ENCODE data around the gene CSF2RB.

CSF2RB gene

DNA sequence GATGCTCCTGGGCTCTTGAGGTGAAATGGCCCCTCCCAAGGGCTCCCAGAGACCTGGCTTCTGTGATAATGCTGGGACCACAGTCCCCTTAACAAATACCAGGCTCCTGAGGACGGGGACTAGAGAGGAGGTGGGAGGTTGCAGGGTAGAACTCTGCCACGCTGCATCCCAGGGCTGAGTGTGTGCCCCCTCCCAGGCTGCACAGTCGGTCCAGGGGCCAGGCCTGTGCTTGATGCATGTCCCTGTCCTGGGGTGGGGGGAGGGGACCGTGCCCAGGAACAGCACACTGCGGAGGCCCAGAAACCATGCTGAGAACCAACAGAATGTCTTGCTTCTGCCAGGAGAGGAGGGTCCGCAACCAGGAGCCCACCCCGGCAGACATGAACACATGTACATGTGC lies 9.3 kb downstream of the CSF2RB start:
- DNase-seq, result no peak

- DNase-seq, result no peak
Observed at GRCh38 chr22:36923131-36923788, 9.8 kb downstream of the CSF2RB start.

DNA sequence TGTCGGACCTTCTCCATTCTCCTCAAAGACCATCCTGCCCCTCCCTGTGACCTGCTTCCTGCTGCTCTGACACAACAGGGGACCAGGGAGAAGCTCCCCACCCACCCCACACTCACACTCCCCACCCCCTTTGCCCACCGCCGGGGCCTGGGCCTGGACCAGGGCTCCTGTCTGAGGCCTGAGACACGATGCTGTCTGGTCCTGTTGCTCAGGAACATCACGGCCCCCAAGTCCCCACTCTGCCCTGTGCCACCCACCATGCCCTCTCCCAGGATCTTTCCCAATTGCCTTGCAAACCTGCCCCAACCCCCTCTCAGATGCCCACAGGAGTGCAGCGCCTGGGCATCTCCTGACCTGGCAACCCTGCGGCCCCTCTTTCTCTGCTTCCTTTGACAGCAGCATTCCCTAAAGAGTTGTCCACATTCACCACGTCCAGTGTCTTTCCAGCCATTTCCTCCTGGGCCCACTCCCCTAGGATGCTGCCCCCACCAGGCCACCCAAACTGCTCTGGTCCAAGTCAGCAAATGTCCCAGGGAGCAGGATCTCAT lies 10.8 kb downstream of the CSF2RB start:
- DNase-seq, result no peak

- no peak for DNase-seq
Observed at GRCh38 chr22:36925388-36926290, 12.2 kb downstream of the CSF2RB start.

GRCh38 chr22:36926309-36926708 lies 12.9 kb downstream of the CSF2RB start:
- no peak for DNase-seq

- DNase-seq, result no peak
Observed at GRCh38 chr22:36926721-36927435, 13.4 kb downstream of the CSF2RB start.

DNA sequence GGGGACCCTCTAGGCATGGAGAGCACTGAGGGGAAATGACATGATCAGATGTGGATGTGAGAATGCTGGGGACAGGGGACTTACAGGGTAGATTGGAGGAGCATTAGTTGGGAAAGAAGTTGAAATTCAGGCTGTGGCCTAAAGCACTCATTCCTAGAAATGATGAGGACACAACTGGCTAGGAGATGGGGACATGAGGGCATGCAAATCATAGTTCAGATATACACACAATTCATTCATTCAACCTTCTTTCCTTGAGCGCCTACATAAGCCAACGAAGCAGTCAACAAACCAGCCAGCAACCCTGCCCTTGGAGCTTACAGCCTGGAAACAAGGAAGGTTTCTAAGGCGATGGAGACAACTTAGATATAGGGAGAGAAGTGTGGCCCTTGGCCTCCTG lies 14.2 kb downstream of the CSF2RB start:
- DNase-seq, result no peak

DNA sequence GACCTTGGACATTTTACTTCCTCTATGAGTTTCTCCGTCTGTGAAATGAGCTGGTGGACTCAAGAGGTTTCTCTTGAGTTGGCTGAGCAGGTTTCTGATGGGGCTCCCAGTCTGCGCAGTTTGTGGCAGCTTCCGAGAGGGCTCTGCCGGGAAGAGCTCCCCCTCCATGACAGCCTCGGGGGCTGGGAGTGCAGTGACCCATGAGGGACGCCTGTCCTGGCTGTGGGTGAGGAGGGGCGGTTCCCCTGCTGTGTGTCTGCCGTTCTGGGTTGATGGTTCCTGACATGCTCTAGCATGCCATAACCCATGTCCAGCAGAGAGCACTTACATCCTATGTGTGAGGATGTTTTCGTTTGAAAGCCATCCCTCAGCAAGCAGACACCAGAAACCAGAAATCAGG lies 14.8 kb downstream of the CSF2RB start:
- no peak for DNase-seq

DNA sequence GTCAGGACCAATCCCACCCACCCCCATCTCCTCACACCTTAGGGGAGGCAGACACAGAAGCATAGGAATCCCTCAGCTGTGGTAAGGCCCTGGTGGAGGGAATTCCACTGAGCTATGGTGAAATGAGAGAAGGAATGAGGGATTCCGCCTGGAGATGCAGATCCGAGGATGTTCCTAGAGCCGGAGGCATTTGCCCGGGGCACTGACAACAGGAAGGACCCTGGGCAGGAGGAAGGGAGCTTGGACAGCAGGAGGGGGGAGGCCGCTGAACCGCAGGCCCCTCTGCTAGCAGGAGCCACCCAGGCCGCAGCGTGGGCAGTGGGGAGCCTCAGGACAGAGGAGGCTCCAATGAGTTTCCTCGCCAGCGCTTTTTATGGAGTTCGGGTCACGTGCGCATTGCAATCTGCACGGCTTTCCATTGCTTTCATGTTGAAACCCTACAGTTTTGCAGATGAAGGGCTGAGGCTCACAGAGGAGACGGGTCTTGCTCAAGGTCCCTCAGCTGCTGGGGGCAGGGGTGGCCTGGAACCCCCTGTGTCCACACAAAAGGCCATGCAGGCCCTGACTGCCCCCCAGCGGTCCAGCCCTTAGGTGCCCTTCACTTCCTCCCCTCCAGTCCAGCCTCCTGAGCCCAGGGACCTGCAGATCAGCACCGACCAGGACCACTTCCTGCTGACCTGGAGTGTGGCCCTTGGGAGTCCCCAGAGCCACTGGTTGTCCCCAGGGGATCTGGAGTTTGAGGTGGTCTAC lies 15.5 kb downstream of the CSF2RB start:
- no peak for DNase-seq

DNA sequence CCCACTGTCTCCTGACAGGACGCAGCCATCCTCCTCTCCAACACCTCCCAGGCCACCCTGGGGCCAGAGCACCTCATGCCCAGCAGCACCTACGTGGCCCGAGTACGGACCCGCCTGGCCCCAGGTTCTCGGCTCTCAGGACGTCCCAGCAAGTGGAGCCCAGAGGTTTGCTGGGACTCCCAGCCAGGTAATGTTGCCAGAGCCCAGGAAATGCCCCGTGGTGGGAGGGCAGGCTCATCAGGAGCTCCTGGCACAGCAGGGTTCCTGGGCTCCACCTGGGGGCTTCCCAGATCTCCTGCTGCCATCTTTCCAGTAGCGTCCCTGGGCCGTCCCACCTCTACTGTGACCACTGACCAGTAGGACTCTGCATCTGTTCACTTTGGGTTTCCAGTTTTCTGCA lies 16.2 kb downstream of the CSF2RB start:
- DNase-seq, result no peak

DNA sequence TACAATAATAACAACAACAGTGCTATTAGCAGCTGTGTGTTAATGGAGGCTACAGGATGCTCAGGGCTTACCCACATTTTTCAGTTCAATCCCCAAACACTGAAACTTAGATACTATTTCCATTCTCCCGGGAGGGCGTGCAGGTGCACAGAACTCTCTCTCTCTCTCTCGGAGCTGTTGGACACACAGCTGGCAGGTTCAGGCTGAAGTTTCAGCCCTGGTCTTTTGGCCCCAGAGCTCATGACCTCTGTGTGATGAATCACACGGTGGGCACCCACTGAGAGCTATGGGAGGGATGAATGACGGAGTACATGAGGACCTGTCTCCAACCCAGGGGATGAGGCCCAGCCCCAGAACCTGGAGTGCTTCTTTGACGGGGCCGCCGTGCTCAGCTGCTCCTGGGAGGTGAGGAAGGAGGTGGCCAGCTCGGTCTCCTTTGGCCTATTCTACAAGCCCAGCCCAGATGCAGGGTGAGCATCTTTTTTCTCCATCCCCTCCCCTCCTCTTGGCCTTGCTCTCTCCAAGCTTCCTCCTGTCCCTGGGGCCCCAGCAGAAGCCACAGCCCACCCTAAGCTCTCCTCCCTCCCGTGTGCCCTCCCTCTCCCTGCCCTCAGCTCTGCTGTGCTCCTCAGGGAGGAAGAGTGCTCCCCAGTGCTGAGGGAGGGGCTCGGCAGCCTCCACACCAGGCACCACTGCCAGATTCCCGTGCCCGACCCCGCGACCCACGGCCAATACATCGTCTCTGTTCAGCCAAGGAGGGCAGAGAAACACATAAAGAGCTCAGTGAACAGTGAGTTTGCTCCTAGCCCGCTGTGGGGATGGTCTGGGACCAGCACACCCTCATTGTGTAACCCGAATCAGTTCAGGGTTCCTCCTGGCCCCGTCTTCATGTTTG lies 16.9 kb downstream of the CSF2RB start:
- DNase-seq, result no peak

GRCh38 chr22:36931446-36931845 lies 18.0 kb downstream of the CSF2RB start:
- DNase-seq, result no peak

- DNase-seq, result no peak
Observed at GRCh38 chr22:36933629-36934417, 20.4 kb downstream of the CSF2RB start.

DNA sequence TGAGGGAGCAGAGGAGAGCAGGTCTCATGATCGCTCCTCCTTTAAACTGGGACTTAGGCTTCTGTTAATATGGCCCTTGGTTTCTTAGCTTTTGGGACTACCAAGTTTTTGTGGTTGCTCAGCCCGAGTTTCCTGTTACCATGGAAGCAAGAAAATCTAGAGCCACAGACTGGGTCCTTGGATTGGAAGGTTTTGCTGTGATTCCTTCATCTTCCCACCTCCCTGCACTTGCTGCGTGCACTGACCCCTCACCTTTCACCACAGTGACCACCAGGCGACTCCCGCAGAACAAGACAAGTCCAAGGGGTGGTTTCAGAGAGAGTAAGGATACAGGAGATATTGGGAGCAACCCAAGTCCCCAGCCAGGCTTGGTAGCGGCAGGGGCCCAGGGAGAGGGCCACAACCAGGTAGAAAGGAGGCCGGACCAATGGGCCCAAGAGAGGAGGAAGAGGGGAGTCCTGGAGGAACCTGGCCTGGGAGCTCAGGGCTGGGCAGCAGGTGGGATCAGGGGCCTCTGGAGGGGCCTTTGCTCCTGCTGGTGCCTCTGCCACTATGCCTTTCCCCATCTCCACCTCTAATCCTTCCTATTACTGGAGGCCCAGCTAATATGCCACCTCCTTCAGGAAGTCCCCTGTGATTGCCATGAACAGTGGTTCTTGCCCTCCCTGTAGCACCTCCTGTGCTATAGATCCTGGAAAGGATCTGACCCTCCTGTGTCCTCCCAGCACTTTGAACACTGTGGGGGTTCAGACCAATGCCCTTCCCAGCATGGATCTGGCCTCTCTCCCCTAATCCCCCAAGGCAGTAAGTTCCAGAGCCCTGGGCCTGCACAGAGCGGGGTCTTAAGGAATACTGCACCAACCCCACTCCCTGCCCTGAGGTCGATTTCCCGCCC lies 21.2 kb downstream of the CSF2RB start:
- DNase-seq, result no peak

- no peak for DNase-seq
Observed at GRCh38 chr22:36935313-36935610, 21.8 kb downstream of the CSF2RB start.

DNA sequence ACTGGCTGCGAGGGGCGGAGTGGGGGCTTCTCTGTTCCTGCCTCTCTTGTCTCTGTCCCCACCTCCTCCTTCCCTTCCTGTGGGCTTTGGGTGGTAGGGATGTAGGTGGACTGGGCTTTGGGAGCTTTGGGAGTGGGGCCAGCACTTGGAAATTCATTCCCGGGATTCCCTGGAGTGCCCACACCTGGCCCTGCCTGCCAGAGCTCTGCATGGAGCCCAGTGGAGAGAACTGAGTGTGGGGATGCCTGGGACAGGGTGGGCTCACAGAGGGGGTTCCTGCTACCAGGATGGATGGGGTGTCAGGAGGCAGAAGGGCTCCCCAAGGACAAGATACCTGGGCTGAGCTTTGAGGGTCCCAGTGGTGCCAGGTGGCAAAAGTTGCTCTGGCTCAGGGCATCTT lies 22.3 kb downstream of the CSF2RB start:
- no peak for DNase-seq

DNA sequence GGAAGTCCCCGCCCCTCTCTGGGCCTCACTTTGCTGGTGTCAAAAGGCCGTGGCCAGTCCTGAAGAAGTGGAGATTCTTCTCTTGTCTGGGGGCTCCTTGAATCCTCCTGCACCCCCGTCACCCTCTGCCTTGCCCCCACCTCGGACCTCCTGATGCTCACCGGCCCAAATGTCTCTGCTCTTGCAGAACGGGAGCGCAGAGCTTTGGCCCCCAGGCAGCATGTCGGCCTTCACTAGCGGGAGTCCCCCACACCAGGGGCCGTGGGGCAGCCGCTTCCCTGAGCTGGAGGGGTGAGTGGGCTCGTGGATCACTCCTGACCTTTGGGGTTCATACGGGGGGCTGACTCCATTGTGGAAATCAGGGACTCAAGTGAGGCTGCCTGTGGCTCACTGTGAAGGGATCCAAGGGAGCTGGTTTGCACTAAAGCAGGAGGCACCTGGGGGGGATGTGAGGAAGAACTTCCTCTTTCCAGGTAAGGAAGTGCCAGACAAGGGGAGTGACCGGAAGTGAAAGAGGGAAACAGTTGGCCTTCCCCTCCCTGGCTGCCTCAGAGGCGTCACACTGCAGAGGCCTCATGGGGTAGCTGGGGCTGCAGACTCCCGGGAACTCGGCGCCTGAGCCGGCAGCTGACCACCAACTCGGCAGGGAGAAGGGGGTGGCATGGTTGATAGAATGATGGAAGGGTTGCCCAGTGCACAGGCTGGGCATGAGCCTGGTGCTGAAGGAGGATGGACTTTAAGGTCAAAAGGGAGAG lies 23.1 kb downstream of the CSF2RB start:
- no peak for DNase-seq

- DNase-seq, result no peak
Observed at GRCh38 chr22:36937319-36938027, 24.0 kb downstream of the CSF2RB start.
